Ovary (tissue), 9 donors: ENCODE results near the gene SARM1. TPM values are rescaled to one million over a fixed set of nuclear protein-coding genes. Genes with fewer than 3 reads are reported as not detected.

Source experiments
- DNase-seq, 5 donors: peaks; one replicate each; pipeline ENCODE4 v3.0.0-alpha.2; 2019 to 2020
- H3K27ac ChIP-seq, 2 donors: fragments of 200-600 bp; one replicate each; pipeline versions ENCODE4 v1.5.1 to v1.8.0; 2019 to 2022
- H3K27me3 ChIP-seq: fragments of 200-600 bp; one replicate; pipeline ENCODE4 v1.8.0; 2022
- H3K36me3 ChIP-seq: fragments of 200-600 bp; sonication (generic); one replicate; pipeline ENCODE4 v1.5.1; 2019
- H3K4me1 ChIP-seq: one replicate; pipeline ENCODE4 v1.8.1; 2013; ENCODE audit warnings: mild to moderate bottlenecking, moderate library complexity; ENCODE audit not compliant: insufficient read depth
- H3K4me3 ChIP-seq: fragments of 200-600 bp; sonication (generic); one replicate; pipeline ENCODE4 v1.5.1; 2017
- H3K9me3 ChIP-seq, 2 donors: fragments of 200-600 bp in 1 of 2; sonication (generic) in 1 of 2; one replicate each; pipeline versions ENCODE4 v1.5.1 to v1.8.1; 2013 to 2019; ENCODE audit warnings: mild to moderate bottlenecking in 1 of 2, moderate library complexity in 1 of 2
- EP300 ChIP-seq: sonication (generic); formaldehyde crosslinking; IDR thresholded peaks from one replicate; pipeline ENCODE4 v1.6.1; 2017; ENCODE audit warnings: antibody characterized with exemption
- POLR2A ChIP-seq: fragments of 450-650 bp; IDR thresholded peaks from one replicate; pipeline ENCODE4 v1.6.1; 2017; ENCODE audit warnings: antibody characterized with exemption, mild to moderate bottlenecking, moderate library complexity
- WGBS, 3 donors: extraction: QIAGEN DNeasy Blood & Tissue Kit in 1 of 3; methylation state at CpG; one replicate each; pipeline versions ENCODE4 v1.1.5 to v1.1.7; 2013 to 2017; 5-methylcytosine and 5-hydroxymethylcytosine counted together
- intact Hi-C, 4 donors: fragments of 100-400 bp; cut with DNase I; formaldehyde crosslinking; loops; one replicate each; pipeline versions ENCODE4 v1.11.0 to v1.15.1; 2022 to 2023
- polyA plus RNA-seq, 2 donors: library from polyadenylated mRNA; stranded (reverse); fragments of 200-250 nt in 1 of 2; fragments of 350-450 nt in 1 of 2; fragmentation: Illumina TruSeq in 1 of 2; extraction: RNeasy Lipid Tissue Mini Kit (QIAGEN cat#74804) in 1 of 2; gene quantifications; one replicate each; pipeline ENCODE4 v1.2.3, GENCODE V29; 2013 to 2014
- total RNA-seq, 7 donors: library from RNA; depleted of rRNA in 2 of 7; stranded (reverse); fragments of >200 nt in 2 of 7; fragmentation: NEBNext Ultra II Directional in 3 of 7; extraction: Animal tissue kit (Norgen Biotek cat#: 25700) in 3 of 7; gene quantifications; one replicate each; pipeline versions ENCODE4 v1.1.0 to v1.2.4, GENCODE V29; 2016 to 2023
- TF ChIP-seq, protein P1 (sequence below), 3 donors: fragments of 450-650 bp in 2 of 3; fragments of 200-600 bp in 1 of 3; IDR thresholded peaks; one replicate each; pipeline versions ENCODE4 v1.5.1 to v1.8.0; 2016 to 2022; ENCODE audit warnings: antibody characterized with exemption in 3 of 3, mild to moderate bottlenecking in 1 of 3
- donor health status: DM: no; HTN: no; CAD: no; lungs with moderate emphysema.
- donor health status: DM: no; HTN: no; CAD: no.
- donor health status: Bipolar disorder and iron deficiency.
- donor health status: DM: yes; HTN: yes; CAD: no.
- donor health status: DM: no; HTN: no; CAD: no.
- donor health status: DM: yes; HTN: yes; CAD: no.

Gene SARM1
- total and polyA plus RNA-seq, 9 donors = 7.4 to 21.5 (median 14.1) TPM

DNA sequence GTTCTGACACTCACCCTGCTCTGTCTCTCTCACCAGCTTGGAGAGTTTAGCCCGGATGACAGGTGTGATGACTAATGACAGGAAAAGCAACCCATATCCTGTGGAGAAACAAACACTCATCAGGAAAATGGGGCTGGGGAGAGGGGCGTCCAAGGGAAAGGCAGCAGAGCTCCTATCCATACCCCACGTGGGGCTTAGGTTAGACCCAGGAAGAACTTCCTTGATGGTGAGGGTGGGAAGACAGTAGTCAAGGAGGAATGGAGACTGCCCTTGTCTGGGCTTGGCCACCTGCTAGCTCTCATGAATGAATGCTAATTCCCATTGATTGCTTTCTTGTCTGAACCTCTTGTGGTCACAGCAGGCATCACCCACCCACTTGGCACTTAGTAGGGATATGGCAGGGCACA, 30.7 kb downstream of the SARM1 start:
- 48 to 58% (median 57%) methylated on average over 3 of the region's 3 CpGs for WGBS, 3 donors
- no peak overlapping the region for H3K4me3 ChIP-seq
- no peak overlapping the region for H3K27ac ChIP-seq
- peaks cover 7% of the 10 kb centered on the region for H3K4me1 ChIP-seq
- intact Hi-C loops = no loop called here
- H3K27me3 ChIP-seq = no peaks in the 10 kb centered on the region
- TF ChIP-seq, protein P1, sequence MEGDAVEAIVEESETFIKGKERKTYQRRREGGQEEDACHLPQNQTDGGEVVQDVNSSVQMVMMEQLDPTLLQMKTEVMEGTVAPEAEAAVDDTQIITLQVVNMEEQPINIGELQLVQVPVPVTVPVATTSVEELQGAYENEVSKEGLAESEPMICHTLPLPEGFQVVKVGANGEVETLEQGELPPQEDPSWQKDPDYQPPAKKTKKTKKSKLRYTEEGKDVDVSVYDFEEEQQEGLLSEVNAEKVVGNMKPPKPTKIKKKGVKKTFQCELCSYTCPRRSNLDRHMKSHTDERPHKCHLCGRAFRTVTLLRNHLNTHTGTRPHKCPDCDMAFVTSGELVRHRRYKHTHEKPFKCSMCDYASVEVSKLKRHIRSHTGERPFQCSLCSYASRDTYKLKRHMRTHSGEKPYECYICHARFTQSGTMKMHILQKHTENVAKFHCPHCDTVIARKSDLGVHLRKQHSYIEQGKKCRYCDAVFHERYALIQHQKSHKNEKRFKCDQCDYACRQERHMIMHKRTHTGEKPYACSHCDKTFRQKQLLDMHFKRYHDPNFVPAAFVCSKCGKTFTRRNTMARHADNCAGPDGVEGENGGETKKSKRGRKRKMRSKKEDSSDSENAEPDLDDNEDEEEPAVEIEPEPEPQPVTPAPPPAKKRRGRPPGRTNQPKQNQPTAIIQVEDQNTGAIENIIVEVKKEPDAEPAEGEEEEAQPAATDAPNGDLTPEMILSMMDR (IDR thresholded peaks at IDR 0.05) = no peak
- TF ChIP-seq POLR2A = no peak
- TF ChIP-seq EP300 = no peak
- no peaks in the 10 kb centered on the region for H3K9me3 ChIP-seq
- peak in 1 of 5 donors; percentile 11 for DNase-seq
- no peaks in the 10 kb centered on the region for H3K36me3 ChIP-seq

DNA sequence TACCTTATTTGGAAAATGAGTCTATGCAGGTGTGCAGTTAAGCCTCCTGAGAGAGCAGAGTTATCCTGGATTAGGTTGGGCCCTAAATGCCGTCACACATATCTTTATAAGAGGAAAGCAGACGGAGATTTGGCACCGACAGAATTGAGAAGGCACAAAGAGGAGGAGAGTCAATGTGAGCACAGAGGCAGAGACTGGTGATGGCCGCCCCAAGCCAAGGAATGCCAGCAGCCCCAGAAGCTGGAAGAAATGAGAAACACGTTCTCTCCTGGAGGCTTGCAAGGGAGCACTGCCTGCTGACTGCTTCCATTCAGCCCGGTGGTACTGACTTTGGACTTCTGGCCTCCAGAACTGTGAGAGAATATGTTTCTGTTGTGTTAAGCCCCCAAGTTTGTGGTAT, 31.4 kb downstream of the SARM1 start:
- WGBS, 3 donors = 87 to 89% (median 87%) methylated on average over 6 of the region's 6 CpGs
- peak in 1 of 5 donors; percentile 5 for DNase-seq
- H3K4me1 ChIP-seq = peaks cover 7% of the 10 kb centered on the region
- H3K36me3 ChIP-seq = no peaks in the 10 kb centered on the region
- no peaks in the 10 kb centered on the region for H3K27me3 ChIP-seq
- intact Hi-C loops = no loop called here
- no peak overlapping the region for H3K4me3 ChIP-seq
- TF ChIP-seq EP300 = no peak
- TF ChIP-seq, protein P1 (IDR thresholded peaks at IDR 0.05) = no peak
- TF ChIP-seq POLR2A = no peak
- no peak overlapping the region for H3K27ac ChIP-seq
- no peaks in the 10 kb centered on the region for H3K9me3 ChIP-seq

DNA sequence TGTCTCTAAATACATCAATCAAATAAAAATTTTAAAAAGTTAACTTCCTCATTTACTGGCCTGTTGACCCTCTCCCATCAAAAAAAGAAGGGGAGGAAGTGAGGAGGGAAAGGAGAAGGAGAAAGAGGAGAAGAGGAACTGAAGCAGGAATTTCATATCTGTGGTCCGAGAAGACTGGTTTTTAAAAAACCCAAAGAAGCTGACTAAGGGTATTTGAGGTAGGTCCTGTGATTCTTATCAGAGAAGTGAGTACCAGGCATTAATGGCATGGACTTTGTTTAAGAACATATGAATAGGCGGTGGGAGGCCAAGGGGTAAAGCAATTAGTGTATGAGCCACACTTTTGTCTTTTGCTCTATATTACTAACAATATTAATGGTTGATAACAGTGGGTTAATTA, 32.5 kb downstream of the SARM1 start:
- no peak for TF ChIP-seq POLR2A
- TF ChIP-seq EP300 = no peak
- TF ChIP-seq, protein P1 (IDR thresholded peaks at IDR 0.05) = no peak
- intact Hi-C loops = no loop called here
- H3K4me1 ChIP-seq = peaks cover 7% of the 10 kb centered on the region
- H3K9me3 ChIP-seq = no peaks in the 10 kb centered on the region
- H3K4me3 ChIP-seq = no peak overlapping the region
- H3K27ac ChIP-seq = no peak overlapping the region
- H3K36me3 ChIP-seq = no peaks in the 10 kb centered on the region
- WGBS, 3 donors = 86 to 89% (median 89%) methylated on average over 2 of the region's 2 CpGs
- no peak for DNase-seq
- no peaks in the 10 kb centered on the region for H3K27me3 ChIP-seq

DNA sequence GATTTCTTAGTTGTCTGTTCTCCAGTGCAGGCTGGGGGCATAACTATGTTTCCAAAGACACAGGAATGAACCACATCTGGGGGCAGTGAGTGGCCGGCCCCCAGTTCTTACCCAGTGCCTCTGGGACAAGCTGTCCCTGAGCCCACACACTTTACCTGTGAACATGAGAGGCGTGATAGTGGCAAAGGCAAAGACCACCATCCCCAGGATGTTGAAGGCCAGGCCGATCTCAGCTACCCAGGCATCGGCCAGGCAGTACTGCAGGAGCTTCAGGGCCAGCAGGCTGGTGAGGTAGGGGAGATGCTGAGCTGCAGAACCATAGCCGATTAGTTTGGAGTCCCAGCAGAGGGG, 32.9 kb downstream of the SARM1 start:
- 82 to 89% (median 89%) methylated on average over 5 of the region's 5 CpGs for WGBS, 3 donors
- Histone ChIP-seq H3K27me3 (no peaks in the 10 kb centered on the region), H3K4me1 (peaks cover 7% of the 10 kb centered on the region), H3K9me3 (no peaks in the 10 kb centered on the region), H3K27ac (no peak overlapping the region), H3K4me3 (no peak overlapping the region), H3K36me3 (no peaks in the 10 kb centered on the region)
- intact Hi-C loops = no loop called here
- DNase-seq = peak in 1 of 5 donors; percentile 24
- TF ChIP-seq, protein P1 (IDR thresholded peaks at IDR 0.05) = no peak
- TF ChIP-seq EP300 (no peak), POLR2A (no peak)
